Stromal cell of bone marrow (primary cell): ENCODE data around the gene IGFN1.
"Not testable (repeated sequence)": the region's sequence is repeated elsewhere in the genome, so short reads cannot be mapped to it uniquely, and the experiment has no call there.

Source experiments
- DNase-seq: peaks from one replicate; pipeline ENCODE4 v3.0.0-alpha.2; 2012; ENCODE audit warnings: low read depth

IGFN1 gene

DNA sequence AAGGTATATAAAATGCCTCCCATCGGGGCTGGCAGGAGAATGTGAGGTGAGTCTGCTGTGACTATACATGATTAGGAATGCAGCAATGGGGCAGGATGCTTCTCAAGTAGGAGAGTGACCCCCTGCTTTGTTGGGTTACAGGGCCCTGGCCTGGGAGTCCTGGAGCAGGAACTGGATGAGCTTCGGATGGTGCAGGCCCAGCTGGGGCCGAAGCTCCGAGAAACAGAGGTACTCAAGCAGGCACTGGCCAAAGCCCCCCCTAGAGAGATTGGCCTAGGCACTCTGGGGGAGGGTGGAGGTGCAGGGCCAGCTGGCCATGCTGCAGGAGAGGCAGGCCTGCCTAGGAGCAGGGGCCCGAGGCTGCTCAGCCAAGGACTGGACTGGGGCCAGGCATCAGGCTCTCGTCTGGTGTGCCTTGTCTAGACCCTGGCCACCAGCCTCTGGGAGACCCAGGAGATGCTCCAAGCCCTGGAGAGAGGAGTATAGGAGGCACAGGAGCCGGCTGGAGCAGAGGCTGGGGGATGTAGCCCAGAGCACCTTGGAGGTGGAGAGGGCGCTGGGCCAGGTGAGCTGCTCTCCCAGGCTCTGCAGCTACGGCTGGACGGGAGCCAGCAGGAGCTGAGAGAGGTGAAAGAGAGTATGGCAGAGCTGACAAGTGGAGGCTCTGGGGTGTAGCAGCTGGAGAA lies 59.8 kb downstream of the IGFN1 start:
- no peak for DNase-seq

DNA sequence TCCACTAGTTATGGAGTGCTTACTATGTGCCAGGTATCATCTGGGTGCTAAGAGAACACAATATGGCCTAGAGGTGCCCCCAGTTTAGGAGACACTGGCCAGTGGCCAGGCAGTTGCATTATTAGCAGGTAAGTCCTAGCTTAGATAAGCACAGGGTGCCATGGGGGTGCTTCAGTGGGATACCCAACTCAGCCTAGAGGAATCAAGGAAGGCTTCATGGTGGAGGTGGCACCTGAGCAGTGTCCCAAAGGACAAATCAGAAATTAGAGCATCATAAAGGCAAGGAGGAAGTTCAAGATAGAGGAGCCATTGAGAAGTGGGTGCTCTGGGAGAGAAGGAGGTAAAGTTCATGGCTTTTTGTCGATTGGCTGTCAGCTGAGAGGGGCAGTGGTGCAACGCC lies 60.8 kb downstream of the IGFN1 start:
- DNase-seq: no peak

DNA sequence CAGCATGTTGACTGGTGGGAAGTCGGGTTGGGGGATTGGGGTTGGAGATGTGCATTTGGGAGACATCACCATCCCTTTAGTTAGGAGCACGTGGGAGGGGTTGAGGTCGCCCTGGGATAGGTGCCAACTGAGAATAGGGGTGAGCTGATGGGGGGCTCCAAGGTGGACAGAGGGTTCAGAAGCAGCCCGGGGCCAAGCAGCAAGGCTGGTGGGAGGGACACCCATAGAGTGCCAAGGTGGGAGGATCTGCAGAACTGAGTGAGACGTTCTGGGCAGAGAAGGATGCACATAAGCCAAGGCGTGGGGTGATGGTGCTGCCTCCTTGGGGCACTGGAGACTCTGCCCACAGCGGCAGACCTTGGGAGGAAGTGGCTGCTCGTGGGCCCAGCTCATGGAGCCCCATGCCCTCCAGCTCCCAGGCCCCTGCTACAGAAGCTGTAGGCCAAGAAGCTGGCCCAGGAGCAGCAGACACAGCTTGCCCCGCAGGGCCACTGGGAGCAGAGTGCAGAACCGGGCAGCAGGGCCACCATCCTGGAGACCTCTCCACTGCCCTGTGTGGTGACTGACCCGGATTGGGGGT lies 61.3 kb downstream of the IGFN1 start:
- DNase-seq: no peak

- no peak for DNase-seq
Observed at GRCh38 chr1:201252944-201253371, 62.3 kb downstream of the IGFN1 start.

DNA sequence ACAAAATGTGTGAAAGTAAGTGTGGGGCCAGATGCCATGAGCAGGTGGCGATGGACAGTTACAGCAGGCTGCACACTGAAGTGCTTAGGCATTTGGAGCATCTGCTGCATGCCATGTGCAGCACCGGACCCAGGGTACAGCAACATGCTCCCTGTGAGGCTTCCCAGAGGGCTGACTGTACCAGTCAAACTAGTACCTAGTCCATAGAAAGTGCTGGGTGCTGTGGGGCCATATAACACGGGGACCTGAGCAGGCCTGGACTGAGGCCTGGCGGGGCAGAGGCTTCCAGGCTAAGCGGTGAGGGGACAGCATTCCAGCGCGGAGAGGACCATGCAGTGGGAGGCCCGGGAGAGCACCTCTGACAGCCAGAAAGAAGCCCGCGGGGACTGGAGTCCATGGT lies 62.8 kb downstream of the IGFN1 start:
- DNase-seq: no peak

DNA sequence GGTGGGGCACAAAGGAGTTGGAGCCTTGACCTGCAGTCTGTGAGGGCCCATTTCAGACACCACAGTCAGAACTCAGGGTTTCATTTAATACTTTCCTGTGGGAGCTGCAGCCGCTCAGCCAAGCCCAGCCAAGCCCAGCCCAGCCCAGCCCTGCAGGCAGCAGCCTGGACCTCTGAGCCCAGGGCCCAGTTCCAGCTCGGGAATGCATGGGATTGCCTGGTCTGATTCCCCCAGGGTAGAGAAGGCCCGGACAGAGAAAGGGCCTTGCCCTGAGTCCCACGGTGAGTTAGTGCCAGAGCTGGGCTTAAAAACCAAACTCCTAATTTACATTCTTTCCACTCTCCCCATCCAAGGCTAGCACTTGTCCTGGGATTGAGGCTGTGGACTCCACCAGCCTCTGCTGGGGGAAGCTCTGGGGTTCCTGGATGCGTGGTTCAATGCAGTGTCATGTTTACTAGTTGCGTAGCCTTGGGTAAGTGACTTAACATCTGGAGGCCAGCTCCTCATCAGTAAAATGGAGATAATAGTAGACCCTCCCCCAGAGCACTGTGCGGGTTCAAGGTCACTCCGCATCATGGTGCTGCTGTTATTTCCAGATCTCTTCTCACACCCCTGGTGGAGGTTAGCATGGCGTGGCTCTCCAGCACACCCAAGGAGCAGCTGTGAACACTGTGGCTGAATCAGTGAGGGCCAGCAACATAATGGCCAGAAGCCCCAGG lies 63.4 kb downstream of the IGFN1 start:
- DNase-seq: no peak

DNA sequence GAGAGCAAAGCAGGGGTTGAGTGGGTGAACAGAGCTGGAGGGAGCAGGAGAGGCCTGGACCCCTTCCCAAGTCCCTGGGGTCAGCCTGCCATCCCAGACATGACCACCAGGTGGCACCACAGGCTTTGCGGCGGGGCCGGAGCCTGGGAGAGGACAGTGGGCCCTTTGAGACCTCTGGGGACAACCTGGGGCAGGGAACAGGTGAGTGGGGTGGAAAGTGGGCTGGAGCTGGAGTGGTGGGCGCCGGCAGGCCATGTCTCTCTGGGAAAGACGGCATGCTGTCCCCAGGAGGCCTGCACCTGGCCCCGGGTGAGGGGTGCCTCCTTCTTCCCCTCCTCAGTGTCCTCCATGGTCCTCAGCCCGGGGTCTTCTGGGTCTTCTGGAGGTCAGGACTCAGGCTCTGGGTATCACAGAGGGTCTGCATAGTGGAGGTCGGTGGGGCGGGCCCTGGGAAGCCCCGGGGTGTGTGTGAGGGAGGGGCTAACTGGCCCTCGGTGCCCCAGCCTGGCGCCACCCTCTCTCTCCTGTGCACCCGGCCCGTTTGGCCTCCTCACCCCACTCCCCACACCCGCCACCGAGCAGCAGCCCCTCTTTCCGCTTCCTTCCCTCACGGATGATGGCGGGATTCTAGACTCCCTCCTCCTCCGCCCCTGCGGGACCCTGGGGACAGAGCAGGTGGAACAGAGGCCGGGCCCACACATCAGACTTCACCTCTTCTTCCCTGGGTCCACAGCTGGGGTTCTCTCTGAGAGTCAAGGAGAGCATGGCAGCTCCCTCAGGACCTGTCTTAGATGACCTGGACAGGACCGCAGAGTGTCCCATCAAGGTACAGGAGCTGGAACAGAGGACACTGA lies 64.2 kb downstream of the IGFN1 start:
- no peak for DNase-seq

DNA sequence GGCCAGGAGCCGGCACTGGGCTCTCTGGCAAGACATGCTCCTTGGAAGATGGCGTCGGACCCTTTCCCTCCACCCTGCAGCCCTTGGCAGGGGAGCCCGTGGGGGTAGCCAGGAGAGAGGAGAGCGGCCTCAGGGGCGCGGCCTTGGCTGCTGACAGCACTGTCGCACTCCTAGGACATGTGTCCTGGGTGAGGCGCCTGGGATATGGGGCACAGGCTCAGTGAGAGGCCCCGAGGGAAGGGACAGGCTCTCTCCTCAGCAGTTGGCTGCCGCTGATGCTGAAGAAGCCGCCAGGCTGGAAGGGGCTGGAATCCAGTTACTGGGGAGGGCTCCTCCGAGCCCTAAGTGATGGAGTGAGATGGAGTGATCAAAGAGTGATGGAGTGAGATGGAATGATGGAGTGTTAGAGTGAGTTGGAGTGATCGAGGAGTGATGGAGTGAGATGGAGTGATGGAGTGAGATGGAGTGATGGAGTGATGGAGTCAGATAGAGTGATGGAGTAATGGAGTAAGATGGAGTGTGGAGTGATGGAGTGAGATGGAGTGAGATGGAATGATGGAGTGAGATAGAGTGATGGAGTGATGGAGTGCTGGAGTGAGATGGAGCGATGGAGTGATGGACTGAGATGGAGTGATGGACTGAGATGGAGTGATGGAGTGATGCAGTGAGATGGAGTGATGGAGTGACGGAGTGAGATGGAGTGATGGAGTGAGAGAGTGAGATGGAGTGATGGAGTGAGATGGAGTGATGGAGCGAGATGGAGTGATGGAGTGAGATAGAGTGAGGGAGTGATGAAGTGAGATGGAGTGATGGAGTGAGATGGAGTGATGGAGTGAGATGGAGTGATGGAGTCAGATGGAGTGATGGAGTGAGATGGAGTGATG lies 65.1 kb downstream of the IGFN1 start:
- DNase-seq: no peak

DNA sequence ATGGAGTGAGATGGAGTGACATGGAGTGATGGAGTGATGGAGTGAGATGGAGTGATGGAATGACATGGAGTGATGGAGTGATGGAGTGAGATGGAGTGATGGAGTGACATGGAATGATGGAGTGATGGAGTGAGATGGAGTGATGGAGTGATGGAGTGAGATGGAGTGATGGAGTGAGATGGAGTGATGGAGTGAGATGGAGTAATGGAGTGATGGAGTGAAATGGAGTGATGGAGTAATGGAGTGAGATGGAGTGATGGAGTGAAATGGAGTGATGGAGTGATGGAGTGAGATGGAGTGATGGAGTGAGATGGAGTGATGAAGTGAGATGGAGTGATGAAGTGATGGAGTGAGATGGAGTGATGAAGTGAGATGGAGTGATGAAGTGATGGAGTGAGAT lies 67.5 kb downstream of the IGFN1 start:
- not testable (repeated sequence) for DNase-seq

- no peak for DNase-seq
Observed at GRCh38 chr1:201258763-201259230, 68.2 kb downstream of the IGFN1 start.

GRCh38 chr1:201259476-201260235 lies 69.0 kb downstream of the IGFN1 start:
- no peak for DNase-seq

GRCh38 chr1:201260236-201260590 lies 69.6 kb downstream of the IGFN1 start:
- DNase-seq: no peak

GRCh38 chr1:201260648-201261311 lies 70.2 kb downstream of the IGFN1 start:
- no peak for DNase-seq

DNA sequence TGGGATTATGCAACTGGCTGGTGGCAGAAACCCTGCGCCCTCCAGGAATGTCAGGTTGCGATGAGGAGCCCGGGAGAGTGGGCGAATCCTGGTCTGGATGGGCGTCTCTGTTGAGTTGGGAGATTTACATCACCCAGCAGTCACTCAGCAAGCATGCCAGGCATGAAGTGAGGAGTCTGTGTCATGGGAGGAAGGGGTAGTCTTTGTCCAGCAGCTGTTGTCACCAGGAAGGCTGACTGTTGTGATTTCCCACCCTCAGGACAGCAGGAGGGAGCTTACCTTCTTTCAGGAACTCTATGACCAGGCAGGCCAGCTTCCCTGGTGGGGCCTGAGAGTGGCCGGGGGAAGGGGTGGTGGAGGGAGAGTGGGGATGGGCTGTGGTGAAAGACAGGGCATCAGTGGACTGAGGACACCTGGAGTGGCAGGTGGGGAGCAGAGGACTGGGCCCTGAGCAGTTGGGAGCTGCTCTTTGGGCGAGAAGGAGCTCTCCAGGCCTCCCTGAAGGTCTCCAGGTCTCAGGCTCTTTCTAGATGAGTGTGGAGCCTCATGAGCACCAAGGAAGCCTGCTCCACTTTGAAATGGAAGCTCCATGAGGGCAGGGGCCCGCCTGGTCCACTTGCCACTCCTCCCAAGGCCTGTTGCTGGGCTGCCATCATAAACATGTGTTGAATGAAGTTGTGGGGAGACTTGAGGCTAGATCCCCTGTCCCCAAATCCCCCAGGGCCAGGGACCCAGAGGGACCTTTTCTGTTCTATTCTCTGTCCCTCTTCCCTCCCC lies 71.3 kb downstream of the IGFN1 start:
- DNase-seq: no peak

- no peak for DNase-seq
Observed at GRCh38 chr1:201262963-201263608, 72.5 kb downstream of the IGFN1 start.

GRCh38 chr1:201264072-201264471 lies 73.4 kb downstream of the IGFN1 start:
- no peak for DNase-seq

- DNase-seq: no peak
Observed at GRCh38 chr1:201264554-201264953, 73.9 kb downstream of the IGFN1 start.

GRCh38 chr1:201265756-201266155 lies 75.1 kb downstream of the IGFN1 start:
- DNase-seq: no peak

GRCh38 chr1:201266276-201266675 lies 75.7 kb downstream of the IGFN1 start:
- no peak for DNase-seq
